ENCODE data around the gene RAB6D.

GRCh38 chr2:131349021-131349420 lies 14.9 kb downstream of the RAB6D start:
- TF ChIP-seq CTCF (conservative IDR thresholded peaks at IDR 0.05) = no peak
- TF ChIP-seq EZH2 (IDR thresholded peaks at IDR 0.05; ENCODE audit: low read depth) = no peak

All from PC-9 (cell line).